ENCODE measurements around the gene ZNF268.

- TF ChIP-seq POLR2A (IDR thresholded peaks at IDR 0.05) (no peak), EP300 (IDR thresholded peaks at IDR 0.05) (no peak), CTCF (IDR thresholded peaks at IDR 0.05) (no peak)
Observed at GRCh38 chr12:133233006-133233405, 51.7 kb downstream of the ZNF268 start.
